ENCODE results near the gene CYB561. TPM values are rescaled to one million over a fixed set of nuclear protein-coding genes. Genes with fewer than 3 reads are reported as not detected.

Gene CYB561
- total RNA-seq, 1 donor from 2014 or later = 9.0 TPM

DNA sequence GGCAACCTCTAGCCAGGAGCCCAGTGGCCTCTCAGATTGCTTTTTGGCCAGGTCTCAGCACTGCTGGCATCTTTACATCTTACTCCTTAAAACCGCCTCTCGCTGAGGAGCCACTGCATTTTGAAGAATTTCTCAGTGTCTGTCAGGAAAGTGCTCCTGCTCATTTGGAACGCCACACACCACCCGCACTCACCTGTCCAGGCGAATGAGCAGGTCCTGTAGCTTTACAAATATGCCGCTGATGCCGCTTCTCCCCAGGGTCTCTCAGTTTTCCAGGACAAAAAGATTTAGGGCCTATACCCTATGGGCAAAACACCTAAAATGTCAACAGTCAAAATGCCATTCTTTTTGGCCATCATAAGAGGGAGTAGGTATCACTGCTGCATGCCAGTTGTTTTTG lies 22.1 kb downstream of the CYB561 start:
- intact Hi-C loops (cut with micrococcal nuclease) = no loop called here
- DNase-seq = no peak
- Histone ChIP-seq H3K4me1 (peaks cover 8% of the 10 kb centered on the region), H3K27ac (replicated peaks) (peak overlapping the region; percentile 20), H3K27me3 (ENCODE audit: low read depth) (no peaks in the 10 kb centered on the region), H3K4me3 (no peak overlapping the region), H3K9me3 (replicated peaks) (no peaks in the 10 kb centered on the region), H3K36me3 (no peaks in the 10 kb centered on the region)
- no peak for TF ChIP-seq CTCF (IDR thresholded peaks at IDR 0.05; ENCODE audit: borderline replicate concordance)

GRCh38 chr17:63423251-63423950 lies 22.7 kb downstream of the CYB561 start:
- Histone ChIP-seq H3K27me3 (ENCODE audit: low read depth) (no peaks in the 10 kb centered on the region), H3K9me3 (replicated peaks) (no peaks in the 10 kb centered on the region), H3K27ac (replicated peaks) (peak overlapping the region; percentile 20), H3K36me3 (no peaks in the 10 kb centered on the region), H3K4me3 (no peak overlapping the region), H3K4me1 (peaks cover 8% of the 10 kb centered on the region)
- intact Hi-C loops (cut with micrococcal nuclease) = no loop called here
- TF ChIP-seq CTCF (IDR thresholded peaks at IDR 0.05; ENCODE audit: borderline replicate concordance) = no peak
- DNase-seq = no peak

- H3K27me3 ChIP-seq (ENCODE audit: low read depth) = no peaks in the 10 kb centered on the region
- no peak for TF ChIP-seq CTCF (IDR thresholded peaks at IDR 0.05; ENCODE audit: borderline replicate concordance)
- no peak overlapping the region for H3K4me3 ChIP-seq
- DNase-seq = no peak
- H3K4me1 ChIP-seq = peaks cover 8% of the 10 kb centered on the region
- no peak overlapping the region for H3K27ac ChIP-seq (replicated peaks)
- no peaks in the 10 kb centered on the region for H3K9me3 ChIP-seq (replicated peaks)
- intact Hi-C loops (cut with micrococcal nuclease) = no loop called here
- no peaks in the 10 kb centered on the region for H3K36me3 ChIP-seq
Measured at GRCh38 chr17:63421681-63422645, 24.1 kb downstream of the CYB561 start.

DNA sequence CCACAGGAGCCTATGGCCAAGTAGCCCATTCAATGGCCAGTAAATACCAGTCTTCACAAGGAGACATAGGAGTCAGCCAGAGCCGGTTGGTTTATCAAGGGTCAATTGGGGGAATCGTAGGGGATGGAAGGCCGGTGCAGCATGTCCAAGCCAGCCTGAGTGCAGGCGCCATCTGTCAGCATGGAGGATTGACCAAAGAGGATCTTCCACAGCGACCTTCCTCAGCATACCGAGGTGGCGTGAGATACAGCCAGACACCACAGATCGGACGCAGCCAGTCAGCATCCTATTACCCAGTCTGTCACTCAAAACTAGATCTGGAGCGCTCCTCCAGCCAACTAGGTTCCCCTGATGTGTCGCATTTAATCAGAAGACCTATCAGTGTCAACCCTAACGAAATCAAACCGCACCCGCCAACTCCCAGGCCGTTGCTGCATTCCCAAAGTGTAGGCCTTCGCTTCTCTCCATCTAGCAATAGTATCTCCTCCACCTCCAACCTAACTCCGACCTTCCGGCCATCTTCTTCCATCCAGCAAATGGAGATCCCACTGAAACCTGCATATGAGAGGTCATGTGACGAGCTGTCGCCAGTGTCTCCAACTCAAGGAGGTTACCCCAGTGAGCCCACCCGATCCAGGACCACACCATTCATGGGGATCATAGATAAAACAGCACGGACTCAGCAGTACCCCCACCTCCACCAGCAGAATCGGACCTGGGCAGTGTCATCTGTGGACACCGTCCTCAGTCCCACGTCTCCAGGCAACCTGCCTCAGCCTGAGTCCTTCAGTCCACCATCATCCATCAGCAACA lies 25.0 kb downstream of the CYB561 start:
- H3K9me3 ChIP-seq (replicated peaks) = no peaks in the 10 kb centered on the region
- TF ChIP-seq CTCF (IDR thresholded peaks at IDR 0.05; ENCODE audit: borderline replicate concordance) = no peak
- H3K27me3 ChIP-seq (ENCODE audit: low read depth) = no peaks in the 10 kb centered on the region
- H3K36me3 ChIP-seq = no peaks in the 10 kb centered on the region
- no peak for DNase-seq
- H3K27ac ChIP-seq (replicated peaks) = no peak overlapping the region
- intact Hi-C loops (cut with micrococcal nuclease) = no loop called here
- no peak overlapping the region for H3K4me3 ChIP-seq
- peaks cover 8% of the 10 kb centered on the region for H3K4me1 ChIP-seq
